Mesenchymal stem cell (in vitro differentiated cells and primary cell): ENCODE data around the gene OTOG.

Source experiments
- DNase-seq: peaks from one replicate; pipeline ENCODE4 v3.0.0-alpha.2; 2013
- H2AFZ ChIP-seq: one replicate; pipeline ENCODE4 v1.6.1; 2013; ENCODE audit warnings: low read depth, mild to moderate bottlenecking, control low read depth, inconsistent platforms, low read length, moderate library complexity
- H2AK5ac ChIP-seq: 2 replicates; pipeline ENCODE4 v1.6.1; 2013; ENCODE audit warnings: low read length, moderate library complexity, mild to moderate bottlenecking, inconsistent platforms; ENCODE audit not compliant: severe bottlenecking
- H2BK120ac ChIP-seq: one replicate; pipeline ENCODE4 v1.6.1; 2013; ENCODE audit warnings: low read depth, mild to moderate bottlenecking, inconsistent platforms, low read length, moderate library complexity
- H2BK12ac ChIP-seq, 2 experiments: one replicate each; pipeline ENCODE4 v1.6.1; 2013; ENCODE audit warnings: inconsistent platforms in 2 of 2, low read length in 2 of 2, mild to moderate bottlenecking in 2 of 2, moderate library complexity in 2 of 2, control low read depth in 1 of 2
- H2BK15ac ChIP-seq: one replicate; pipeline ENCODE4 v1.6.1; 2013; ENCODE audit warnings: mild to moderate bottlenecking, low read depth, inconsistent platforms; ENCODE audit not compliant: poor library complexity, severe bottlenecking
- H2BK5ac ChIP-seq: 2 replicates; pipeline ENCODE4 v1.6.1; 2013; ENCODE audit warnings: low read depth, mild to moderate bottlenecking, low read length, control low read depth, inconsistent platforms; ENCODE audit not compliant: poor library complexity, severe bottlenecking
- H3K14ac ChIP-seq, 2 experiments: one replicate each; pipeline ENCODE4 v1.6.1; 2013; ENCODE audit warnings: inconsistent platforms in 2 of 2, low read length in 2 of 2, control low read depth in 1 of 2, mild to moderate bottlenecking in 1 of 2, moderate library complexity in 1 of 2
- H3K18ac ChIP-seq, 2 experiments: one replicate each; pipeline ENCODE4 v1.6.1; 2013; ENCODE audit warnings: inconsistent platforms in 2 of 2, low read length in 2 of 2, control low read depth in 1 of 2, low read depth in 1 of 2, mild to moderate bottlenecking in 1 of 2
- H3K23ac ChIP-seq, 2 experiments: one replicate each; pipeline ENCODE4 v1.6.1; 2013; ENCODE audit warnings: inconsistent platforms in 2 of 2, low read length in 2 of 2, mild to moderate bottlenecking in 2 of 2, moderate library complexity in 2 of 2, control low read depth in 1 of 2
- H3K27ac ChIP-seq: 2 replicates; pipeline ENCODE4 v1.5.1; 2013; ENCODE audit warnings: mild to moderate bottlenecking, moderate library complexity, low read length, control low read depth, inconsistent platforms; ENCODE audit not compliant: poor library complexity, severe bottlenecking
- H3K27me3 ChIP-seq, 2 experiments: 2 replicates each; pipeline versions ENCODE4 v1.6.1 to v1.7.0; 2013; ENCODE audit warnings: low read length in 2 of 2, mild to moderate bottlenecking in 2 of 2, moderate library complexity in 2 of 2, control low read depth in 1 of 2, inconsistent platforms in 1 of 2; ENCODE audit not compliant: control insufficient read depth in 1 of 2, insufficient read depth in 1 of 2
- H3K36me3 ChIP-seq, 2 experiments: 2 replicates each; pipeline versions ENCODE4 v1.6.1 to v1.7.0; 2013; ENCODE audit warnings: low read length in 2 of 2, control low read depth in 1 of 2, inconsistent platforms in 1 of 2, low read depth in 1 of 2, mild to moderate bottlenecking in 1 of 2; ENCODE audit not compliant: insufficient read depth in 2 of 2, control insufficient read depth in 1 of 2
- H3K4ac ChIP-seq, 2 experiments: one replicate each; pipeline ENCODE4 v1.6.1; 2013; ENCODE audit warnings: inconsistent platforms in 2 of 2, low read length in 2 of 2, mild to moderate bottlenecking in 2 of 2, moderate library complexity in 2 of 2, control low read depth in 1 of 2, low read depth in 1 of 2
- H3K4me1 ChIP-seq: 2 replicates; pipeline ENCODE4 v1.6.1; 2013; ENCODE audit warnings: low read depth, low read length, control low read depth; ENCODE audit not compliant: control insufficient read depth, insufficient read depth
- H3K4me2 ChIP-seq: 2 replicates; pipeline ENCODE4 v1.6.1; 2013; ENCODE audit warnings: low read length, mild to moderate bottlenecking, inconsistent platforms; ENCODE audit not compliant: poor library complexity, severe bottlenecking
- H3K4me3 ChIP-seq, 2 experiments: 2 replicates each; pipeline versions ENCODE4 v1.5.1 to v1.7.0; 2013; ENCODE audit warnings: low read length in 2 of 2, mild to moderate bottlenecking in 2 of 2, control low read depth in 1 of 2, low read depth in 1 of 2; ENCODE audit not compliant: insufficient read depth in 1 of 2
- H3K79me1 ChIP-seq: replicated peaks from 2 replicates; pipeline ENCODE4 v1.6.1; 2013; ENCODE audit warnings: mild to moderate bottlenecking, control low read depth, low read length, inconsistent platforms; ENCODE audit not compliant: poor library complexity, severe bottlenecking
- H3K9ac ChIP-seq: 2 replicates; pipeline ENCODE4 v1.7.0; 2013; ENCODE audit warnings: mild to moderate bottlenecking, low read length, moderate library complexity
- H3K9me3 ChIP-seq: 2 replicates; pipeline ENCODE4 v1.7.0; 2013; ENCODE audit warnings: mild to moderate bottlenecking, low read length; ENCODE audit not compliant: control insufficient read depth
- H4K8ac ChIP-seq: one replicate; pipeline ENCODE4 v1.6.1; 2013; ENCODE audit warnings: inconsistent platforms, mild to moderate bottlenecking, low read length, moderate library complexity
- H4K91ac ChIP-seq: one replicate; pipeline ENCODE4 v1.6.1; 2013; ENCODE audit warnings: mild to moderate bottlenecking, low read length, inconsistent platforms
- WGBS: methylation state at CpG from one replicate; pipeline ENCODE4 v1.1.7; 2013; ENCODE audit warnings: mixed read lengths; 5-methylcytosine and 5-hydroxymethylcytosine counted together

Gene OTOG

GRCh38 chr11:17574141-17575091 is 27.4 kb downstream of the OTOG start:
- H2AK5ac ChIP-seq: no peak overlapping the region
- no peak overlapping the region for H3K4me2 ChIP-seq
- H2BK15ac ChIP-seq: no peak overlapping the region

DNA sequence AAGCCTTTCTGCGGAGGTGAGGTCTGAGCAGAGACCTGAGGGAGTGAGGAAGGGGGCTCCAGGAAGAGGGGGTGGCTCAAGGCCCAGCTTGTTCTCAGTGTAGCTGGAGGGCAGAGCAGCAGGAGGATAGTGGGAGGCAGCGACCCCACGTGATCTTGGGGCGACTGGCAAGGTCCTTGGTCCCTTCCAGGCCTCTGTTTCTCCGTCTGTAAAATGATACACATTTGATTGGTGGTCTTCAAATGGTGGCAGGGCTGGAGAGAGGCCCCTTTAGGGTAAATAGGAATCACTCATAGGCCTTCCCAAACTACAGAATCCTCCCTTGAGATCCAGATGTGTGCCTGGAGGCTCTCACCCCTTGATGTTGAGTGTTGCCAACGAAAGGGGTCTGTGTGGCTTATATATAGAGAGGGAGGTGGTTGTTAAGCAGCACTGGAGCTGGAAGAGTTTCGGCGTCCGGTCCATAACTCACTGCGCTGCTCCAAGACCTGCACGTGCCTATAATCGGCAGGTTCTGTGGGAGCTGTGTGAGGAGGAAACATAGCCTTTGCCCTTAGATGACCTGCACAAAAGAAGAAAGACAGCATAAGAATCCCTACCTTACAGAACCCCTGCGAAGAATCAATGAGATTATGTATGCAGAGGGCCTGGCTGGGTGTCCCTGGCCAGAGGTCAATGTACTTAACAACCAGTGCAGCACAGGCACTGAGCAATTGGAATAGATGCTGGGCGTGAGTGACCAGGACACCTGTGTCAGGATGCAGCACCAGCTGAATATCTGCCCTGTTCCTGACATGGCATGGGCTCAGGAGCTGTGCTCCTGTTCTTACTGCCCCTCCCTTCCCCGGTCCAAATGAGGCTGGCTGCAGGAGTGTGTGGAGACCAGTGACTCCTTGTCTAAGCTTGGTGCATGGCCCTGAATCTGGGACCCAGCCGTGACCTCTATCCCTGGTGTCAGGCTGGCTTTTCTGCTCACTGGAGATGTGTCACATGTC is 28.7 kb downstream of the OTOG start:
- Histone ChIP-seq H3K23ac (no peak overlapping the region), H2BK5ac (no peak overlapping the region), H2AFZ (no peak overlapping the region), H3K18ac (no peak overlapping the region), H3K4me2 (no peak overlapping the region), H3K14ac (no peak overlapping the region), H3K36me3 (no peaks in the 10 kb centered on the region), H3K9ac (no peak overlapping the region), H3K79me1 (no peaks in the 10 kb centered on the region), H2BK15ac (no peak overlapping the region), H2AK5ac (no peak overlapping the region), H2BK120ac (no peak overlapping the region), H3K4ac (no peak overlapping the region), H4K8ac (no peak overlapping the region), H4K91ac (no peak overlapping the region), H2BK12ac (no peak overlapping the region), H3K27ac (no peak overlapping the region), H3K9me3 (no peaks in the 10 kb centered on the region), H3K4me3 (no peak overlapping the region), H3K4me1 (no peaks in the 10 kb centered on the region), H3K27me3 (peaks cover 9 to 82% of the 10 kb centered on the region in 2 experiments)
- WGBS: 76% methylated on average over 14 of the region's 16 CpGs
- DNase-seq: no peak

More at GRCh38 chr11:17574141-17575091, 27.4 kb downstream of the OTOG start:
- no peak overlapping the region for H3K9ac ChIP-seq
- no peak overlapping the region for H4K91ac ChIP-seq
- H3K4me1 ChIP-seq: no peaks in the 10 kb centered on the region
- no peak overlapping the region for H4K8ac ChIP-seq
- no peaks in the 10 kb centered on the region for H3K36me3 ChIP-seq
- no peak overlapping the region for H2BK5ac ChIP-seq
- no peaks in the 10 kb centered on the region for H3K9me3 ChIP-seq
- H2BK120ac ChIP-seq: no peak overlapping the region
- H3K4ac ChIP-seq: no peak overlapping the region
- no peak overlapping the region for H3K27ac ChIP-seq
- H3K4me3 ChIP-seq: no peak overlapping the region
- no peak overlapping the region for H2AFZ ChIP-seq
- H3K79me1 ChIP-seq: no peaks in the 10 kb centered on the region
- H3K18ac ChIP-seq: no peak overlapping the region
- no peak for DNase-seq
- no peak overlapping the region for H2BK12ac ChIP-seq
- no peak overlapping the region for H3K23ac ChIP-seq
- H3K14ac ChIP-seq: peak overlapping the region in 1 of 2 experiments; percentile 48
- H3K27me3 ChIP-seq: peaks cover 6 to 76% of the 10 kb centered on the region in 2 experiments
- 86% methylated on average over 8 of the region's 9 CpGs for WGBS

DNA sequence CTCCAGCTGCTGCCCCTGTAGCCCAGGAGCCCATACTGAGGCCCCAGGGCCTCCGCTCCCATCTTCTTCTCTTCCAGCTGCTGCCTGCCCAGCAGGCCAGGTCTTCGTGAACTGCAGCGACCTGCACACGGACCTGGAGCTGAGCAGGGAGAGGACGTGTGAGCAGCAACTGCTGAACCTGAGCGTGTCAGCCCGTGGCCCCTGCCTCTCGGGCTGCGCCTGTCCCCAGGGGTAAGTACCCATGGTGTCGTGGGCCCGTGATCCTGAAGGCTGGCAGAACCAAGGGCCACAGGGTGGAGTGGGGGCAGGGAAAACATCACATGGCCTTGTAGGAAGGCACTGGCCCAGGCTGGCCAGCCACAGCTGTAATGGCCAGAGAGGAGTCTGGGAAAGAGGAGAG is 31.2 kb downstream of the OTOG start:
- no peak overlapping the region for H2BK12ac ChIP-seq
- H3K9me3 ChIP-seq: no peaks in the 10 kb centered on the region
- no peak overlapping the region for H3K18ac ChIP-seq
- no peak overlapping the region for H2AFZ ChIP-seq
- no peak for DNase-seq
- no peak overlapping the region for H4K8ac ChIP-seq
- no peak overlapping the region for H3K4ac ChIP-seq
- no peaks in the 10 kb centered on the region for H3K79me1 ChIP-seq
- 90% methylated on average over 11 of the region's 11 CpGs for WGBS
- H2BK5ac ChIP-seq: no peak overlapping the region
- no peak overlapping the region for H4K91ac ChIP-seq
- no peaks in the 10 kb centered on the region for H3K36me3 ChIP-seq
- H3K23ac ChIP-seq: no peak overlapping the region
- no peak overlapping the region for H3K27ac ChIP-seq
- H3K4me2 ChIP-seq: no peak overlapping the region
- no peak overlapping the region for H3K4me3 ChIP-seq
- no peak overlapping the region for H2BK15ac ChIP-seq
- no peak overlapping the region for H2AK5ac ChIP-seq
- H3K27me3 ChIP-seq: peaks cover 8 to 74% of the 10 kb centered on the region in 2 experiments
- H3K9ac ChIP-seq: no peak overlapping the region
- H3K14ac ChIP-seq: no peak overlapping the region
- no peaks in the 10 kb centered on the region for H3K4me1 ChIP-seq
- no peak overlapping the region for H2BK120ac ChIP-seq

DNA sequence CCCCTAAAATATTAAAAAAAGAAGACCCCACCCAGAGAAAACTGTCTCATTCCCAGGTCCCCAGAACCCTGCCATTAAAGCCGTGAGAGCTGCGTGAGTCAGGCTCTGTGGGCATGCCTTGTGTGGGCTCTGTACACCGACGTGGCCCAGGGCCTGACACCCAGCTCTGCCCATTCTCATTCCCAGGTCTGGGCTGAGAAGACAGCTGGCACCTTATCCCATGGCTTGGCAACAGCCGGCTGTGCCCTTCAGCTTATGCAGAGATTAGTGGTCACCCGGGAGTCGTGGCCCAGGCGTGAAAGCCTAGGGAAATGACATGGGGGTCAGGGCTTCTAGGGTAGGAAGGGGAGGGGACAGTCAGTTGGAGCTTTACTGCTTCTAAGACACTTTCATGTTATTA is 31.9 kb downstream of the OTOG start:
- peaks cover 3 to 67% of the 10 kb centered on the region in 2 experiments for H3K27me3 ChIP-seq
- H3K4ac ChIP-seq: no peak overlapping the region
- no peak overlapping the region for H2BK5ac ChIP-seq
- H4K91ac ChIP-seq: no peak overlapping the region
- H3K4me3 ChIP-seq: no peak overlapping the region
- H3K27ac ChIP-seq: no peak overlapping the region
- no peak overlapping the region for H2BK15ac ChIP-seq
- no peaks in the 10 kb centered on the region for H3K4me1 ChIP-seq
- no peak for DNase-seq
- no peak overlapping the region for H3K23ac ChIP-seq
- H2AFZ ChIP-seq: no peak overlapping the region
- H3K79me1 ChIP-seq: no peaks in the 10 kb centered on the region
- H3K18ac ChIP-seq: no peak overlapping the region
- no peak overlapping the region for H3K9ac ChIP-seq
- no peaks in the 10 kb centered on the region for H3K36me3 ChIP-seq
- H3K9me3 ChIP-seq: no peaks in the 10 kb centered on the region
- H2BK12ac ChIP-seq: no peak overlapping the region
- H2AK5ac ChIP-seq: no peak overlapping the region
- no peak overlapping the region for H3K14ac ChIP-seq
- H2BK120ac ChIP-seq: no peak overlapping the region
- no peak overlapping the region for H3K4me2 ChIP-seq
- WGBS: 87% methylated on average over 8 of the region's 8 CpGs
- H4K8ac ChIP-seq: no peak overlapping the region
